ENCODE results near the gene CLC.

Gene CLC

GRCh38 chr19:39737351-39737750 lies 478 bp downstream of the CLC start:
- H3K4me3 ChIP-seq (ENCODE audit: low read depth, low read length), result no peak overlapping the region
- peaks cover 12% of the 10 kb centered on the region for H3K27me3 ChIP-seq
- no peaks in the 10 kb centered on the region for H3K36me3 ChIP-seq
- H3K9me3 ChIP-seq, result no peaks in the 10 kb centered on the region
- no peak for TF ChIP-seq CTCF (IDR thresholded peaks at IDR 0.05; ENCODE audit: low read depth, low read length)
- no peaks in the 10 kb centered on the region for H3K4me1 ChIP-seq
- no peak for DNase-seq

GRCh38 chr19:39736088-39736487 lies 1.7 kb downstream of the CLC start:
- Histone ChIP-seq H3K4me3 (ENCODE audit: low read depth, low read length) (no peak overlapping the region), H3K9me3 (no peaks in the 10 kb centered on the region), H3K27me3 (peaks cover 11% of the 10 kb centered on the region), H3K4me1 (no peaks in the 10 kb centered on the region), H3K36me3 (no peaks in the 10 kb centered on the region)
- DNase-seq, result no peak
- TF ChIP-seq CTCF (IDR thresholded peaks at IDR 0.05; ENCODE audit: low read depth, low read length), result no peak

GRCh38 chr19:39735688-39736087 lies 2.1 kb downstream of the CLC start:
- Histone ChIP-seq H3K36me3 (no peaks in the 10 kb centered on the region), H3K4me3 (ENCODE audit: low read depth, low read length) (no peak overlapping the region), H3K4me1 (no peaks in the 10 kb centered on the region), H3K27me3 (peaks cover 11% of the 10 kb centered on the region), H3K9me3 (no peaks in the 10 kb centered on the region)
- no peak for DNase-seq
- TF ChIP-seq CTCF (IDR thresholded peaks at IDR 0.05; ENCODE audit: low read depth, low read length), result no peak

GRCh38 chr19:39733841-39734240 lies 4.0 kb downstream of the CLC start:
- Histone ChIP-seq H3K4me1 (no peaks in the 10 kb centered on the region), H3K4me3 (ENCODE audit: low read depth, low read length) (no peak overlapping the region), H3K27me3 (peaks cover 5% of the 10 kb centered on the region), H3K9me3 (no peaks in the 10 kb centered on the region), H3K36me3 (no peaks in the 10 kb centered on the region)
- DNase-seq, result no peak
- no peak for TF ChIP-seq CTCF (IDR thresholded peaks at IDR 0.05; ENCODE audit: low read depth, low read length)

- Histone ChIP-seq H3K36me3 (no peaks in the 10 kb centered on the region), H3K27me3 (no peaks in the 10 kb centered on the region; the same call in 1 of the 2 replicates), H3K4me1 (no peaks in the 10 kb centered on the region), H3K9me3 (no peaks in the 10 kb centered on the region), H3K4me3 (ENCODE audit: low read depth, low read length) (no peak overlapping the region)
- no peak for TF ChIP-seq CTCF (IDR thresholded peaks at IDR 0.05; ENCODE audit: low read depth, low read length)
- DNase-seq, result no peak
Observed at GRCh38 chr19:39731685-39732084, 6.1 kb downstream of the CLC start.

GRCh38 chr19:39729594-39729993 lies 8.2 kb downstream of the CLC start:
- no peak for DNase-seq
- Histone ChIP-seq H3K36me3 (no peaks in the 10 kb centered on the region), H3K27me3 (no peaks in the 10 kb centered on the region; the same call in 1 of the 2 replicates), H3K4me1 (no peaks in the 10 kb centered on the region), H3K4me3 (ENCODE audit: low read depth, low read length) (no peak overlapping the region), H3K9me3 (no peaks in the 10 kb centered on the region)
- TF ChIP-seq CTCF (IDR thresholded peaks at IDR 0.05; ENCODE audit: low read depth, low read length), result no peak

All from BE2C (cell line).